ENCODE results near the gene STAT5B.

The STAT5B gene

GRCh38 chr17:42230225-42230624, 46.0 kb downstream of the STAT5B start:
- no peak overlapping the region for H3K9ac ChIP-seq (ENCODE audit: low read length)
- no peaks in the 10 kb centered on the region for H3K27me3 ChIP-seq (ENCODE audit: low read length)
- H3K4me2 ChIP-seq (ENCODE audit: low read depth, low read length, poor library complexity, severe bottlenecking), result no peak overlapping the region
- H3K9me2 ChIP-seq (replicated peaks; ENCODE audit: insufficient read depth, low read length), result no peaks in the 10 kb centered on the region
- H2AFZ ChIP-seq (ENCODE audit: low read depth, low read length, severe bottlenecking), result no peak overlapping the region
- H3K27ac ChIP-seq (ENCODE audit: low read depth, low read length), result no peak overlapping the region
- H3K36me3 ChIP-seq (ENCODE audit: low read length), result no peaks in the 10 kb centered on the region
- TF ChIP-seq EZH2phosphoT487 (conservative IDR thresholded peaks at IDR 0.05; ENCODE audit: low read length) (no peak), CTCF (IDR thresholded peaks at IDR 0.05; ENCODE audit: insufficient read depth, low read length, poor library complexity, severe bottlenecking) (no peak)
- H4K20me1 ChIP-seq (ENCODE audit: low read depth, low read length), result no peaks in the 10 kb centered on the region
- H3K4me3 ChIP-seq (ENCODE audit: insufficient read depth, low read length, poor library complexity, severe bottlenecking), result no peak overlapping the region
- no peaks in the 10 kb centered on the region for H3K9me3 ChIP-seq (ENCODE audit: insufficient read depth, low read length)
- H3F3A ChIP-seq (ENCODE audit: insufficient read depth), result no peaks in the 10 kb centered on the region
- H3K79me2 ChIP-seq (ENCODE audit: insufficient read depth, low read length), result no peaks in the 10 kb centered on the region

GRCh38 chr17:42227849-42228700, 48.1 kb downstream of the STAT5B start:
- H3K36me3 ChIP-seq (ENCODE audit: low read length), result no peaks in the 10 kb centered on the region
- H3K9me2 ChIP-seq (replicated peaks; ENCODE audit: insufficient read depth, low read length), result no peaks in the 10 kb centered on the region
- H2AFZ ChIP-seq (ENCODE audit: low read depth, low read length, severe bottlenecking), result no peak overlapping the region
- H3K9ac ChIP-seq (ENCODE audit: low read length), result no peak overlapping the region
- H3K4me2 ChIP-seq (ENCODE audit: low read depth, low read length, poor library complexity, severe bottlenecking), result no peak overlapping the region
- no peaks in the 10 kb centered on the region for H3K9me3 ChIP-seq (ENCODE audit: insufficient read depth, low read length)
- H3F3A ChIP-seq (ENCODE audit: insufficient read depth), result no peaks in the 10 kb centered on the region
- H4K20me1 ChIP-seq (ENCODE audit: low read depth, low read length), result no peaks in the 10 kb centered on the region
- H3K4me3 ChIP-seq (ENCODE audit: insufficient read depth, low read length, poor library complexity, severe bottlenecking), result no peak overlapping the region
- H3K27me3 ChIP-seq (ENCODE audit: low read length), result no peaks in the 10 kb centered on the region
- H3K79me2 ChIP-seq (ENCODE audit: insufficient read depth, low read length), result no peaks in the 10 kb centered on the region
- TF ChIP-seq EZH2phosphoT487 (conservative IDR thresholded peaks at IDR 0.05; ENCODE audit: low read length) (no peak), CTCF (IDR thresholded peaks at IDR 0.05; ENCODE audit: insufficient read depth, low read length, poor library complexity, severe bottlenecking) (no peak)
- no peak overlapping the region for H3K27ac ChIP-seq (ENCODE audit: low read depth, low read length)

- Histone ChIP-seq H3F3A (ENCODE audit: insufficient read depth) (no peaks in the 10 kb centered on the region), H3K79me2 (ENCODE audit: insufficient read depth, low read length) (no peaks in the 10 kb centered on the region), H3K36me3 (ENCODE audit: low read length) (no peaks in the 10 kb centered on the region), H3K9me3 (ENCODE audit: insufficient read depth, low read length) (no peaks in the 10 kb centered on the region), H3K9ac (ENCODE audit: low read length) (no peak overlapping the region), H3K9me2 (replicated peaks; ENCODE audit: insufficient read depth, low read length) (no peaks in the 10 kb centered on the region), H2AFZ (ENCODE audit: low read depth, low read length, severe bottlenecking) (no peak overlapping the region), H4K20me1 (ENCODE audit: low read depth, low read length) (no peaks in the 10 kb centered on the region), H3K27ac (ENCODE audit: low read depth, low read length) (no peak overlapping the region), H3K4me2 (ENCODE audit: low read depth, low read length, poor library complexity, severe bottlenecking) (no peak overlapping the region), H3K4me3 (ENCODE audit: insufficient read depth, low read length, poor library complexity, severe bottlenecking) (no peak overlapping the region), H3K27me3 (ENCODE audit: low read length) (no peaks in the 10 kb centered on the region)
- TF ChIP-seq CTCF (IDR thresholded peaks at IDR 0.05; ENCODE audit: insufficient read depth, low read length, poor library complexity, severe bottlenecking) (no peak), EZH2phosphoT487 (conservative IDR thresholded peaks at IDR 0.05; ENCODE audit: low read length) (no peak)
Measured at GRCh38 chr17:42225646-42226045, 50.5 kb downstream of the STAT5B start.
